Ovary (tissue), 3 donors: ENCODE data around the gene CEMIP.

Experiments
- CTCF ChIP-seq, 3 donors: fragments of 450-650 bp in 2 of 3; fragments of 200-600 bp in 1 of 3; IDR thresholded peaks; one replicate each; pipeline versions ENCODE4 v1.5.1 to v1.8.0; 2016 to 2022; ENCODE audit warnings: antibody characterized with exemption in 3 of 3, mild to moderate bottlenecking in 1 of 3
- POLR2A ChIP-seq: fragments of 450-650 bp; IDR thresholded peaks from one replicate; pipeline ENCODE4 v1.6.1; 2017; ENCODE audit warnings: antibody characterized with exemption, mild to moderate bottlenecking, moderate library complexity
- donor health status: DM: no; HTN: no; CAD: no.

GRCh38 chr15:80839764-80840130, 60.6 kb downstream of the CEMIP start:
- TF ChIP-seq CTCF (IDR thresholded peaks at IDR 0.05) (no peak), POLR2A (no peak)
